Mucosa of descending colon (tissue), 3 donors: ENCODE measurements around the gene GOLGA6C. TPM values are rescaled to one million over a fixed set of nuclear protein-coding genes. Genes with fewer than 3 reads are reported as not detected.

Experiments used
- ATAC-seq: fragments of 200-7000 bp; cut with Tn5 transposase; one replicate; pipeline ENCODE4 v1.9.1; 2020; ENCODE audit warnings: mild to moderate bottlenecking, moderate library complexity
- DNase-seq, 3 donors: peaks; one replicate each; pipeline ENCODE4 v3.0.0-alpha.2; 2020
- H3K36me3 ChIP-seq: fragments of 200-600 bp; one replicate; pipeline ENCODE4 v1.8.0; 2021; ENCODE audit warnings: low read depth, mild to moderate bottlenecking
- H3K4me1 ChIP-seq: fragments of 200-600 bp; one replicate; pipeline ENCODE4 v1.8.0; 2021; ENCODE audit warnings: low read depth, mild to moderate bottlenecking
- H3K4me3 ChIP-seq: fragments of 200-600 bp; one replicate; pipeline ENCODE4 v1.8.0; 2021; ENCODE audit warnings: mild to moderate bottlenecking
- H3K9me3 ChIP-seq: fragments of 200-600 bp; one replicate; pipeline ENCODE4 v1.8.0; 2021; ENCODE audit warnings: mild to moderate bottlenecking
- CTCF ChIP-seq: fragments of 200-600 bp; IDR thresholded peaks from one replicate; pipeline ENCODE4 v1.8.0; 2022; ENCODE audit warnings: antibody characterized with exemption, mild to moderate bottlenecking
- intact Hi-C, 2 donors: fragments of 100-400 bp; cut with DNase I in 1 of 2; cut with micrococcal nuclease in 1 of 2; formaldehyde crosslinking; loops; one replicate each; pipeline versions ENCODE4 v1.11.0 to v1.11.1; 2022; cut with DNase I, micrococcal nuclease
- total RNA-seq, 3 donors: library from RNA; stranded (reverse); fragmentation: NEBNext Ultra II Directional in 2 of 3; extraction: Animal tissue kit (Norgen Biotek cat#: 25700) in 2 of 3; gene quantifications; one replicate each; pipeline versions ENCODE4 v1.2.1 to v1.2.4, GENCODE V29; 2021 to 2023
- donor health status: DM: no; HTN: no; CAD: no; lungs with moderate emphysema.
- donor health status: DM: no; HTN: no; CAD: no.
- donor health status: DM: no; HTN: yes; CAD: no.

The GOLGA6C gene
- total RNA-seq, 3 donors from 2014 or later = not detected

GRCh38 chr15:75231836-75232235 is 26.3 kb upstream of the GOLGA6C start:
- Histone ChIP-seq H3K4me3 (no peak overlapping the region), H3K9me3 (no peaks in the 10 kb centered on the region), H3K4me1 (no peaks in the 10 kb centered on the region), H3K36me3 (no peaks in the 10 kb centered on the region)
- intact Hi-C loops = no loop called here
- ATAC-seq (no peak), DNase-seq (no peak)
- TF ChIP-seq CTCF = no peak

GRCh38 chr15:75232252-75232813 is 25.8 kb upstream of the GOLGA6C start:
- TF ChIP-seq CTCF = no peak
- H3K9me3 ChIP-seq = no peaks in the 10 kb centered on the region
- H3K4me3 ChIP-seq = no peak overlapping the region
- no peaks in the 10 kb centered on the region for H3K4me1 ChIP-seq
- DNase-seq (no peak), ATAC-seq (no peak)
- H3K36me3 ChIP-seq = no peaks in the 10 kb centered on the region
- intact Hi-C loops = no loop called here

DNA sequence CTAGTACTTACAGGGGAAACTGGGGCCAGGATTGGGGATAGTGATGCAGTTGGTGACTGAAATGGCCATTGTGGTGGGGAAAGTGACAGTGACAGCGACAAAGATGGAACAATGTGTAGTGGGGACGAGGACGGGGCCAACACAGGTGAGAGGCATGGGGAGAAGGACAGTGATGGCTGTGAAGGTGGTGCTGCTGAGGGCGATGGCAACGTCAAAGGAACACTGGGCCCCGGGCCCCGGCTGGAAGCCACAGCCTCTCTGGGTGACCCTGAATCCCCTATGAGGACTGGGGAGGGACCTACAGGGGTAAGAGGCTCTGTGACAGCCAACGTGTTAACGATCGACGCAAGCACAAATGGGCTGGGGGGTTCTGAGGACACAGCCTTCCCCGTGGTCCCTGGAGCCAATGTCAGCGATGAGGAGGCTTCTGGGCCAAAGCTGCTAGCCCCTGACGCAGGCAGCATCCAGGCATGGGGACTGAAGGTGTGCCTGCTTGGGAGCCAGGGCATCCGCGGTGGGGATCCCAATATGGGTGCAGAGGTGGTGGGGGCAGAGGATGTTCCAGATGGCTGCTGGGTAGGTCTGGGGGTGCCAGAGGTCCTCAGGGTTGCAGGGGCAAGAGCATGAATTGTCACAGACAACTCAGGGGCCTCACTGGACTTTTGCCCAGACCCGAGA is 25.2 kb upstream of the GOLGA6C start:
- Histone ChIP-seq H3K36me3 (no peaks in the 10 kb centered on the region), H3K4me3 (no peak overlapping the region), H3K4me1 (no peaks in the 10 kb centered on the region), H3K9me3 (no peaks in the 10 kb centered on the region)
- ATAC-seq (no peak), DNase-seq (no peak)
- TF ChIP-seq CTCF = no peak
- intact Hi-C loops = no loop called here

DNA sequence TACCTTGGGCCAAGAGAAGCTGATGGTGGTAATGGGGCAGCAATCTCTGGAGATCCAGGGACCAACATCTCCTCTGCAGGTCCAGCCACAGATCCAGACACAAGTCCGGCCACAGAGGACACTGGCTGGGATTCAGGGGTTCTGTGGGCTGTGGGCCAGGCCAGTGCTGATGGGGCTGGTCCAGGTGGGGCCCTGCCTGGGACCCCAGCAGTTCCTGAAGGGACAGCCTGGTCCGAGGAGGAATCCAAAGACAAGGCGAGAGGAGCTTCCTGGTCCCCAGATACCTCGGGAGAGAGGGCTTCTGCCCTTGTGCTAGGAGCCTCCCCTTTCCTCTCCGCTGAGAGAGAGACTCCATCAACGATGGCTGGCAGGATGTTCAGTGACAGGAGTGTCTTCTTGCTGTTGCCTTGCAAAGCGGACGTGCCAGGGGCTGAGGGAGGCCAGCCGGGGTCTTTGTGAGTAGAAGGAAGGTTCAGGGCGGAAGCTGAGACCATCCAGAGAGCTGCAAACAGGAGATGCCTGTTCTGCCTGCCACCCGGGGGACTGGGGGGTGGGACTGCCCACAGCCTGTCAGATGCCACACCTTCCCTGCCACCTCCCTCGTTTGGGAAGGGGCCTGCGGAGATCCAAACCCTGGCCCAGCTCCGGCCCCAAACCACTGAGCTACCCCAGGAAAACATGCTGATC is 24.5 kb upstream of the GOLGA6C start:
- H3K4me1 ChIP-seq = no peaks in the 10 kb centered on the region
- TF ChIP-seq CTCF = no peak

GRCh38 chr15:75234191-75234810 is 23.8 kb upstream of the GOLGA6C start:
- no peak for TF ChIP-seq CTCF
- Histone ChIP-seq H3K9me3 (no peaks in the 10 kb centered on the region), H3K4me3 (no peak overlapping the region), H3K36me3 (no peaks in the 10 kb centered on the region), H3K4me1 (no peaks in the 10 kb centered on the region)
- DNase-seq (no peak), ATAC-seq (no peak)
- intact Hi-C loops = no loop called here

More for the DNA sequence above, 24.5 kb upstream of the GOLGA6C start:
- Histone ChIP-seq H3K9me3 (no peaks in the 10 kb centered on the region), H3K36me3 (no peaks in the 10 kb centered on the region), H3K4me3 (no peak overlapping the region)
- ATAC-seq (no peak), DNase-seq (no peak)
- intact Hi-C loops = no loop called here
